Measurements from ENCODE around the gene SLC6A12.

- TF ChIP-seq POLR2A (IDR thresholded peaks at IDR 0.05; ENCODE audit: low read length) (no peak), GATA1 (IDR thresholded peaks at IDR 0.05; ENCODE audit: low read depth, low read length) (no peak)
Observed at GRCh38 chr12:237026-237815, 23.3 kb upstream of the SLC6A12 start.
